GM18870 (cell line): ENCODE data around the gene NDUFA7.
"Not testable (repeated sequence)": the region's sequence is repeated elsewhere in the genome, so short reads cannot be mapped to it uniquely, and the experiment has no call there.

ENCODE experiments used
- ATAC-seq: cut with Tn5 transposase; IDR thresholded peaks from one replicate; pipeline ENCODE4 v1.9.1; 2021; ENCODE audit warnings: moderate library complexity; ENCODE audit not compliant: unreplicated experiment

The NDUFA7 gene

GRCh38 chr19:8269724-8270123 lies 51.5 kb downstream of the NDUFA7 start:
- ATAC-seq = no peak

- ATAC-seq = no peak
Observed at GRCh38 chr19:8265872-8266271, 55.3 kb downstream of the NDUFA7 start.

GRCh38 chr19:8264248-8264647 lies 56.9 kb downstream of the NDUFA7 start:
- ATAC-seq = not testable (repeated sequence)

- ATAC-seq = no peak
Observed at GRCh38 chr19:8262431-8262830, 58.7 kb downstream of the NDUFA7 start.

GRCh38 chr19:8261881-8262280 lies 59.3 kb downstream of the NDUFA7 start:
- no peak for ATAC-seq

- ATAC-seq = no peak
Observed at GRCh38 chr19:8261347-8261746, 59.8 kb downstream of the NDUFA7 start.
